Neural crest cell (in vitro differentiated cells): ENCODE measurements around the gene ELOB. TPM values are rescaled to one million over a fixed set of nuclear protein-coding genes. Genes with fewer than 3 reads are reported as not detected.

ENCODE experiments used
- DNase-seq: peaks from one replicate; pipeline ENCODE4 v3.0.0; 2021; ENCODE audit warnings: low read depth, mixed read lengths, low spot score
- H3K27ac Mint-ChIP-seq: one replicate; pipeline ENCODE4 v1.8.0; 2021; ENCODE audit warnings: mild to moderate bottlenecking, mixed read lengths; ENCODE audit not compliant: unreplicated experiment
- H3K27me3 Mint-ChIP-seq: 2 replicates; pipeline ENCODE4 v1.8.0; 2021; ENCODE audit warnings: low read depth, mild to moderate bottlenecking, mixed read lengths
- H3K36me3 Mint-ChIP-seq: 2 replicates; pipeline ENCODE4 v1.8.0; 2021; ENCODE audit warnings: low read depth, mild to moderate bottlenecking, mixed read lengths
- H3K4me1 Mint-ChIP-seq: 2 replicates; pipeline ENCODE4 v1.8.0; 2021; ENCODE audit warnings: mixed read lengths
- H3K4me3 Mint-ChIP-seq: one replicate; pipeline ENCODE4 v1.8.0; 2021; ENCODE audit warnings: mild to moderate bottlenecking, mixed read lengths
- H3K9me3 Mint-ChIP-seq: 2 replicates; pipeline ENCODE4 v1.8.0; 2021; ENCODE audit warnings: mixed read lengths
- CTCF ChIP-seq: fragments of 200-600 bp; sonication (generic); conservative IDR thresholded peaks from 2 replicates; pipeline ENCODE4 v1.5.0; 2021; ENCODE audit warnings: antibody characterized with exemption, mild to moderate bottlenecking
- total RNA-seq: library from RNA; stranded (reverse); gene quantifications from 2 replicates; pipeline ENCODE4 v1.2.1, GENCODE V29; 2021

ELOB gene
- total RNA-seq, 1 donor from 2014 or later: 261 TPM

- TF ChIP-seq CTCF: no peak
- peaks cover 20% of the 10 kb centered on the region for H3K4me1 Mint-ChIP-seq
- H3K36me3 Mint-ChIP-seq: no peaks in the 10 kb centered on the region
- H3K4me3 Mint-ChIP-seq: peak overlapping the region; percentile 96
- no peaks in the 10 kb centered on the region for H3K9me3 Mint-ChIP-seq
- DNase-seq: no peak
- peaks cover 2% of the 10 kb centered on the region for H3K27me3 Mint-ChIP-seq
- H3K27ac Mint-ChIP-seq: no peak overlapping the region
These were observed 2.3 kb upstream of the ELOB start for GRCh38 chr16:2779151-2779920.

GRCh38 chr16:2778630-2778958, 1.5 kb upstream of the ELOB start:
- Mint-ChIP-seq H3K27ac (peak overlapping the region; percentile 99), H3K4me3 (peak overlapping the region; percentile 96), H3K36me3 (no peaks in the 10 kb centered on the region), H3K27me3 (peaks cover 2% of the 10 kb centered on the region), H3K4me1 (peaks cover 20% of the 10 kb centered on the region), H3K9me3 (no peaks in the 10 kb centered on the region)
- no peak for TF ChIP-seq CTCF
- DNase-seq: no peak

- Mint-ChIP-seq H3K36me3 (peaks cover 3% of the 10 kb centered on the region), H3K4me3 (peak overlapping the region; percentile 96), H3K9me3 (no peaks in the 10 kb centered on the region), H3K27me3 (peaks cover 4% of the 10 kb centered on the region), H3K27ac (peak overlapping the region; percentile 99), H3K4me1 (peaks cover 20% of the 10 kb centered on the region)
- DNase-seq: no peak
- no peak for TF ChIP-seq CTCF
These were observed 986 bp upstream of the ELOB start for GRCh38 chr16:2777903-2778629.

- DNase-seq: no peak
- H3K27me3 Mint-ChIP-seq: peaks cover 9% of the 10 kb centered on the region
- no peaks in the 10 kb centered on the region for H3K9me3 Mint-ChIP-seq
- H3K27ac Mint-ChIP-seq: peak overlapping the region; percentile 97
- peaks cover 9% of the 10 kb centered on the region for H3K36me3 Mint-ChIP-seq
- peaks cover 26% of the 10 kb centered on the region for H3K4me1 Mint-ChIP-seq
- peak overlapping the region; percentile 96 for H3K4me3 Mint-ChIP-seq
- TF ChIP-seq CTCF: no peak
These were observed 460 bp downstream of the ELOB start for GRCh38 chr16:2776500-2777139.

- no peaks in the 10 kb centered on the region for H3K9me3 Mint-ChIP-seq
- DNase-seq: no peak
- H3K4me1 Mint-ChIP-seq: peaks cover 26% of the 10 kb centered on the region
- H3K27ac Mint-ChIP-seq: peak overlapping the region; percentile 97
- H3K4me3 Mint-ChIP-seq: peak overlapping the region; percentile 96
- TF ChIP-seq CTCF: no peak
- peaks cover 9% of the 10 kb centered on the region for H3K36me3 Mint-ChIP-seq
- peaks cover 9% of the 10 kb centered on the region for H3K27me3 Mint-ChIP-seq
These were observed 1.1 kb downstream of the ELOB start for GRCh38 chr16:2775765-2776499.
